ENCODE results near the gene NFKBIE. TPM values are rescaled to one million over a fixed set of nuclear protein-coding genes. Genes with fewer than 3 reads are reported as not detected.

NFKBIE gene
- total RNA-seq, 1 donor from 2014 or later: 17.2 TPM

DNA sequence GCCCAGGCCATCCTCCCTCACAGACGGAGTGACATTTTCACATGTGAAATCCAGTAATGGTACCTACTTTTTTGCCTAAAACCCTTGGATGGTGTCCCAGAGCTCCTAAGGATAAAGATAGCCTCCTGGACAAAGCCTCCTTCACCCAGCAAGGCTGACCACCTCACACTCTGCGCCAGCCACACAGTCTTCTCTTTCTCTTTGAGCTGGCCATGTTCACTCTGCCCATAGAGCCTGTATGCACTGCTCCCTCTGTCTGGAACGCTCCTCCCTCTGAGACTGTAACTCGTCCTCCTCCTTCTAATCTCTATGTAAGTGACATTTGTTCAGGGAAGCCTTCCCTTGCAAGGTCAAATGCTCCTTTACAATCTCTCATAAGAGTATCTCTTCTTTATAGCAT is 19.5 kb upstream of the NFKBIE start:
- DNase-seq (ENCODE audit: extremely low spot score in 2 of 2): no peak
- no peaks in the 10 kb centered on the region for H3K4me1 ChIP-seq
- no peaks in the 10 kb centered on the region for H3K27me3 ChIP-seq
- TF ChIP-seq POLR2AphosphoS5 (IDR thresholded peaks at IDR 0.05; ENCODE audit: insufficient read depth in 1 of 2, low read depth in 1 of 2): no peak
- no peak for TF ChIP-seq POLR2A (IDR thresholded peaks at IDR 0.05)
- no peak for TF ChIP-seq CTCF (IDR thresholded peaks at IDR 0.05)
- H3K27ac ChIP-seq: no peak overlapping the region
- no peaks in the 10 kb centered on the region for H3K36me3 ChIP-seq
- intact Hi-C loops (cut with DNase I): no loop called here
- no peak overlapping the region for H3K4me3 ChIP-seq
- H3K9me3 ChIP-seq: no peaks in the 10 kb centered on the region

DNA sequence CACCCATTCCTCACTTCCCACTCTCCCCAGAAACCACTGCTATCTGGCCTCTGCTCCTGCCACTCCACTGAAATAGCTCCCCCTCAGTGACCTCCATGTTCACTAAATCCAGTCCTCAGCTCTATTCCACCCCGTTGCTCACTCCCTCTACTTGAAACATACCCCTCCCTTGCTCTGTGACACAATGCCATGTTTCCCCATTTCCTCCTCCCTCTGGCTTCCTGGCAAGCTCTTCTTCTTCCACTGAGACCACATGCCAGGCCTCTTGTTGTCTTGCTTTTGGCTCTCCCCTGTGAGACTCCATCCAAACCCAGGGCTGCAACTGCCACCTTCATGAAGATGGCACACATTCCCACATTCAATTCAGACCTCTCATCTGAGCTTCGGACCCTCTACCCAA is 18.8 kb upstream of the NFKBIE start:
- intact Hi-C loops (cut with DNase I): no loop called here
- no peak overlapping the region for H3K4me3 ChIP-seq
- no peaks in the 10 kb centered on the region for H3K36me3 ChIP-seq
- H3K27ac ChIP-seq: no peak overlapping the region
- no peaks in the 10 kb centered on the region for H3K9me3 ChIP-seq
- no peak for TF ChIP-seq CTCF (IDR thresholded peaks at IDR 0.05)
- TF ChIP-seq POLR2A (IDR thresholded peaks at IDR 0.05): no peak
- TF ChIP-seq POLR2AphosphoS5 (IDR thresholded peaks at IDR 0.05; ENCODE audit: insufficient read depth in 1 of 2, low read depth in 1 of 2): no peak
- no peak for DNase-seq (ENCODE audit: extremely low spot score in 2 of 2)
- H3K27me3 ChIP-seq: no peaks in the 10 kb centered on the region
- H3K4me1 ChIP-seq: no peaks in the 10 kb centered on the region

DNA sequence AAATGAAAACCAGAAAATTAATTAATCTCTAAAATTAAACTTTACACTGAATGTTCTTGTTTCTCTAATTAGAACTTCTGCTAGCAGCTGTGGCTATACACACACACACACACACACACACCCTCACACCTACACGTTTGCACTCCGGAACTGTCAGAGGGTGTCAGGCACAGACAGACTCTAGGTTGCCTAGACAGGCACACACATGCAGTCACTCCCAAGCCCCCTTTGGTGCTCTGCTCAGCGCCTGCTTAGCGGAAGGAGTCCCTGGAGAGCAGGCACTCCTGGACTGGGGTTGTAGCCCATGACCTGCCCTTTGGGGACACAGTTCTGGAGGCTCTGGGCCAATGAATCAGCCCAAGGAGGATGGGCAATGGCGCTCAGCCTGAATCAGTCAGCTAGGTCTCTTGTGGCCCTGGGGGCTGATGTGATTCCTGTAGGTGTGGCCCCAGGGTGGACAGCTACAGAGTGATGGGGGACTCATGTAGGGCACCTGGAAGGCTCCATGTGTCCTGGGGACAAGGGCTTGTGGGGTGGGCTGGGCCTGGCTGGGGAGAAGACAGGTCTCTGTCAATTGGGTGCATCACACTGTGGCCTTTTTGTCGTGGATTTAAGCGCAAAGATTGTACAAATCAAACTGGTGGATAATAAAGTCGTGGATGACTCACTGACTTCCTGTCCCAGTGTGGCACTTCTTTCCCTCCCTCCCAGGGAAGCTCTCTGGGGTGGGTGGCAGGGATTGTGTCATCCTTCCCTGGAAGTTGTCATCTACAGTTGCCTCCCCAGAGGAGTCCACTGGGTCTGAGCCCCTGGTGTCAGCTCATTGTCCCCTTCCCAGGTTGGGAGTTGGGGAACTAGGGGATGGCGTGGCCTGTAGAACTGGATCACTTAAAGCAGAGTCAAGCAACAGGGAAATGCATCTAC is 13.7 kb upstream of the NFKBIE start:
- Histone ChIP-seq H3K4me3 (no peak overlapping the region), H3K4me1 (peaks cover 10% of the 10 kb centered on the region), H3K27ac (no peak overlapping the region), H3K27me3 (no peaks in the 10 kb centered on the region), H3K36me3 (no peaks in the 10 kb centered on the region), H3K9me3 (no peaks in the 10 kb centered on the region)
- no peak for DNase-seq (ENCODE audit: extremely low spot score in 2 of 2)
- intact Hi-C loops (cut with DNase I): no loop called here
- no peak for TF ChIP-seq POLR2A (IDR thresholded peaks at IDR 0.05)
- no peak for TF ChIP-seq POLR2AphosphoS5 (IDR thresholded peaks at IDR 0.05; ENCODE audit: insufficient read depth in 1 of 2, low read depth in 1 of 2)
- TF ChIP-seq CTCF (IDR thresholded peaks at IDR 0.05): no peak

DNA sequence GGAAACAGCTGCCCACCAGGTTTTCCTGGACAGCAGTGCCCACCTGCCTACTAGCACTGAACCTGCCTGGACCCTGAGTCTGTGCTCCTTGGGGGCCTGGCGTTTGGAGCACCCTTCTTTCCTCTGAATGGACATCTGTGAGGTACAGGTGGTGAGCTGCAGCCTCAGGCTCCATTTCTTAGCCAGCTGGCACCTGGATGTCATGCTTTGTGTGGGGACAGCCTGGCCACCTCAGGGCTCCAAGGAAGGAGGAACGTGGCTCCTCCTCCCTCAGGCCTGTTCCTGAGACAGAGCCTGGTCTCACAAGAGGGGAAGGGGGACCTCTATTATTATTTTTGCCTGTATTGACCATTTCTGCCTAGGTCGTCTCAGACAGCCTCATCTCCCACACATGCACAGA is 13.0 kb upstream of the NFKBIE start:
- Histone ChIP-seq H3K27me3 (peaks cover under 1% of the 10 kb centered on the region), H3K36me3 (no peaks in the 10 kb centered on the region), H3K4me3 (no peak overlapping the region), H3K4me1 (peaks cover 10% of the 10 kb centered on the region), H3K9me3 (no peaks in the 10 kb centered on the region), H3K27ac (no peak overlapping the region)
- intact Hi-C loops (cut with DNase I): no loop called here
- no peak for TF ChIP-seq POLR2A (IDR thresholded peaks at IDR 0.05)
- TF ChIP-seq CTCF (IDR thresholded peaks at IDR 0.05): no peak
- no peak for DNase-seq (ENCODE audit: extremely low spot score in 2 of 2)

DNA sequence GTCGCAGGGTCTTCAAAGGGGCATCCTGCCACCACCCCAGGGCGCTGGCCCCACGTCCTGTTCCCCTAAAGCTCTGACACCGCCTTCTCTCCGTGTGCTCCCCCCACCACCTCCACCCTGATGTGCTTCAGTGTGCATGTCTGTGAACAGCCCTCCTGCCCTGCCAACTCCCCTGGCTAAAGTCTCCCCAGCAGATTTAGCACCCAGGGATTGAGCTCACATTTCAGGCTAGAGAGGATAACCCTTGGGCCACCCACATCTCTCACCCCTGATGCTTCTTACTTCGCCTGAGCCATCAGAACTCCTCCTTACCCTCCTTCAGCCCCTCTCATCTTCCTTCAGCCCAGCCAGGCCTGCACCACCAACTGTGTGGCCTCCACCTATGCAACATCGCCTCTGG is 12.4 kb upstream of the NFKBIE start:
- intact Hi-C loops (cut with DNase I): no loop called here
- Histone ChIP-seq H3K9me3 (no peaks in the 10 kb centered on the region), H3K27ac (no peak overlapping the region), H3K36me3 (no peaks in the 10 kb centered on the region), H3K27me3 (peaks cover 4% of the 10 kb centered on the region), H3K4me1 (peaks cover 10% of the 10 kb centered on the region), H3K4me3 (no peak overlapping the region)
- no peak for DNase-seq (ENCODE audit: extremely low spot score in 2 of 2)
- TF ChIP-seq POLR2AphosphoS5 (IDR thresholded peaks at IDR 0.05; ENCODE audit: insufficient read depth in 1 of 2, low read depth in 1 of 2) (no peak), CTCF (IDR thresholded peaks at IDR 0.05) (no peak), POLR2A (IDR thresholded peaks at IDR 0.05) (no peak)
